Thoracic aorta (tissue), 2 donors: ENCODE measurements around the gene ID4. TPM values are rescaled to one million over a fixed set of nuclear protein-coding genes. Genes with fewer than 3 reads are reported as not detected.

Experiments
- ATAC-seq: fragments of 150-250 bp; one replicate; pipeline ENCODE4 v1.8.0; 2017; ENCODE audit warnings: low read depth; ENCODE audit not compliant: insufficient number of reproducible peaks, low FRiP score
- DNase-seq: peaks from one replicate; pipeline ENCODE4 v3.0.0-alpha.2; 2020; ENCODE audit warnings: low spot score
- H3K27ac ChIP-seq, 2 donors: fragments of 200-600 bp; sonication (generic); 1 replicate in 1 of 2; 2 replicates in 1 of 2; pipeline ENCODE4 v1.5.1; 2016; ENCODE audit warnings: mild to moderate bottlenecking in 2 of 2, moderate library complexity in 2 of 2
- H3K27me3 ChIP-seq: fragments of 200-600 bp; sonication (generic); replicated peaks from 2 replicates; pipeline ENCODE4 v1.6.0; 2016; ENCODE audit warnings: mild to moderate bottlenecking; ENCODE audit not compliant: insufficient read depth
- H3K36me3 ChIP-seq: fragments of 200-600 bp; sonication (generic); one replicate; pipeline ENCODE4 v1.5.1; 2016
- H3K4me1 ChIP-seq, 2 donors: fragments of 200-600 bp; sonication (generic); 1 replicate in 1 of 2; 2 replicates in 1 of 2; pipeline versions ENCODE4 v1.5.1 to v1.6.0; 2016; ENCODE audit warnings: low read depth in 2 of 2, mild to moderate bottlenecking in 1 of 2; ENCODE audit not compliant: control insufficient read depth in 1 of 2
- H3K4me3 ChIP-seq: fragments of 200-600 bp; sonication (generic); 2 replicates; pipeline ENCODE4 v1.5.1; 2016; ENCODE audit warnings: mild to moderate bottlenecking
- H3K9me3 ChIP-seq: fragments of 200-600 bp; sonication (generic); 2 replicates; pipeline ENCODE4 v1.5.1; 2016
- total RNA-seq, 2 donors: library from RNA; depleted of rRNA; stranded (reverse); fragments of >200 nt; gene quantifications; one replicate each; pipeline versions ENCODE4 v1.1.0 to v1.2.3, GENCODE V29; 2016
- TF ChIP-seq, protein P1 (sequence below): fragments of 200-600 bp; sonication (generic); IDR thresholded peaks from one replicate; pipeline ENCODE4 v1.5.1; 2019; ENCODE audit warnings: antibody characterized with exemption

The ID4 gene
- total RNA-seq, 2 donors from 2014 or later = 83.3 to 130 TPM

GRCh38 chr6:19880066-19880465, 42.9 kb downstream of the ID4 start:
- H3K27ac ChIP-seq = no peak overlapping the region
- no peaks in the 10 kb centered on the region for H3K4me1 ChIP-seq
- H3K9me3 ChIP-seq = no peaks in the 10 kb centered on the region
- no peak overlapping the region for H3K4me3 ChIP-seq
- no peaks in the 10 kb centered on the region for H3K27me3 ChIP-seq
- H3K36me3 ChIP-seq = no peaks in the 10 kb centered on the region
- ATAC-seq = no peak
- TF ChIP-seq, protein P1, sequence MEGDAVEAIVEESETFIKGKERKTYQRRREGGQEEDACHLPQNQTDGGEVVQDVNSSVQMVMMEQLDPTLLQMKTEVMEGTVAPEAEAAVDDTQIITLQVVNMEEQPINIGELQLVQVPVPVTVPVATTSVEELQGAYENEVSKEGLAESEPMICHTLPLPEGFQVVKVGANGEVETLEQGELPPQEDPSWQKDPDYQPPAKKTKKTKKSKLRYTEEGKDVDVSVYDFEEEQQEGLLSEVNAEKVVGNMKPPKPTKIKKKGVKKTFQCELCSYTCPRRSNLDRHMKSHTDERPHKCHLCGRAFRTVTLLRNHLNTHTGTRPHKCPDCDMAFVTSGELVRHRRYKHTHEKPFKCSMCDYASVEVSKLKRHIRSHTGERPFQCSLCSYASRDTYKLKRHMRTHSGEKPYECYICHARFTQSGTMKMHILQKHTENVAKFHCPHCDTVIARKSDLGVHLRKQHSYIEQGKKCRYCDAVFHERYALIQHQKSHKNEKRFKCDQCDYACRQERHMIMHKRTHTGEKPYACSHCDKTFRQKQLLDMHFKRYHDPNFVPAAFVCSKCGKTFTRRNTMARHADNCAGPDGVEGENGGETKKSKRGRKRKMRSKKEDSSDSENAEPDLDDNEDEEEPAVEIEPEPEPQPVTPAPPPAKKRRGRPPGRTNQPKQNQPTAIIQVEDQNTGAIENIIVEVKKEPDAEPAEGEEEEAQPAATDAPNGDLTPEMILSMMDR = no peak
- no peak for DNase-seq

DNA sequence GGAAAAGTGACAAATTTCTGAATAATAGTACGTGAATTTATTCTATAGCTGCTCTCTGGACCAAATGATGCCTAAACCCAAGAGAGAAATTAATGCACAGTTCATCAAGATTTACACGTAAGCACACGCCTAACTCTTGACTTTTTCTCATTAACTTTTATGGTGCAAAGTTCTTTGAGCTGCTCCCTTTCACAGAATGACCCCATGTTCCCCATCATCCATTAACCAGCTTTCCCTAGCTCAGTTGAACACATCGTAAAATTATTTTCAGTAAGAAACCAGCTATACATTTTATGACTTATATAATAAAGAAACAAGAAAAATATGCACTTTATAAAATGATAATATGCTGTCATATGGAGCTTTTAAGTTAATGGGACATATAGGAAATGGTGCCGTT, 54.3 kb downstream of the ID4 start:
- Histone ChIP-seq H3K36me3 (no peaks in the 10 kb centered on the region), H3K4me3 (no peak overlapping the region), H3K4me1 (no peaks in the 10 kb centered on the region), H3K27ac (no peak overlapping the region), H3K27me3 (no peaks in the 10 kb centered on the region), H3K9me3 (no peaks in the 10 kb centered on the region)
- no peak for ATAC-seq
- DNase-seq = no peak
- TF ChIP-seq, protein P1 = no peak
